ENCODE results near the gene ANKMY1.

- TF ChIP-seq POLR2A (IDR thresholded peaks at IDR 0.05) (no peak), CTCF (IDR thresholded peaks at IDR 0.05) (no peak)
These were observed 43.2 kb downstream of the ANKMY1 start for GRCh38 chr2:240514631-240515030.

Data from lower leg skin (tissue), 3 donors.